ENCODE measurements around the gene YY1. TPM values are rescaled to one million over a fixed set of nuclear protein-coding genes. Genes with fewer than 3 reads are reported as not detected.
"Not testable (repeated sequence)": the region's sequence is repeated elsewhere in the genome, so short reads cannot be mapped to it uniquely, and the experiment has no call there.

YY1 gene
- total RNA-seq, 1 donor from 2014 or later: 102 TPM

GRCh38 chr14:100287202-100287997 lies 48.5 kb downstream of the YY1 start:
- Mint-ChIP-seq H3K27me3 (no peaks in the 10 kb centered on the region), H3K9me3 (no peaks in the 10 kb centered on the region), H3K4me1 (peaks cover 8% of the 10 kb centered on the region), H3K27ac (no peak overlapping the region), H3K36me3 (ENCODE audit: low read depth) (no peaks in the 10 kb centered on the region), H3K4me3 (no peak overlapping the region)
- intact Hi-C loops (cut with micrococcal nuclease): no loop called here
- no peak for DNase-seq

GRCh38 chr14:100287998-100288295 lies 49.0 kb downstream of the YY1 start:
- intact Hi-C loops (cut with micrococcal nuclease); H3K4me3 Mint-ChIP-seq; H3K9me3 Mint-ChIP-seq; H3K36me3 Mint-ChIP-seq (ENCODE audit: low read depth); H3K27ac Mint-ChIP-seq; H3K27me3 Mint-ChIP-seq; H3K4me1 Mint-ChIP-seq; DNase-seq: not testable (repeated sequence)

GRCh38 chr14:100288382-100289185 lies 49.6 kb downstream of the YY1 start:
- H3K4me1 Mint-ChIP-seq: peaks cover 8% of the 10 kb centered on the region
- no peaks in the 10 kb centered on the region for H3K27me3 Mint-ChIP-seq
- no peak overlapping the region for H3K27ac Mint-ChIP-seq
- no peak for DNase-seq
- H3K36me3 Mint-ChIP-seq (ENCODE audit: low read depth): no peaks in the 10 kb centered on the region
- H3K9me3 Mint-ChIP-seq: no peaks in the 10 kb centered on the region
- no peak overlapping the region for H3K4me3 Mint-ChIP-seq
- intact Hi-C loops (cut with micrococcal nuclease): no loop called here

- Mint-ChIP-seq H3K36me3 (ENCODE audit: low read depth) (no peaks in the 10 kb centered on the region), H3K27ac (peak overlapping the region; percentile 51), H3K4me3 (no peak overlapping the region), H3K4me1 (peaks cover 4% of the 10 kb centered on the region), H3K9me3 (no peaks in the 10 kb centered on the region), H3K27me3 (no peaks in the 10 kb centered on the region)
- intact Hi-C loops (cut with micrococcal nuclease): no loop called here
- DNase-seq: no peak
Observed at GRCh38 chr14:100289916-100290606, 51.1 kb downstream of the YY1 start.

GRCh38 chr14:100290607-100291304 lies 51.8 kb downstream of the YY1 start:
- no peak overlapping the region for H3K4me3 Mint-ChIP-seq
- intact Hi-C loops (cut with micrococcal nuclease): no loop called here
- H3K27me3 Mint-ChIP-seq: no peaks in the 10 kb centered on the region
- peaks cover 4% of the 10 kb centered on the region for H3K4me1 Mint-ChIP-seq
- H3K36me3 Mint-ChIP-seq (ENCODE audit: low read depth): no peaks in the 10 kb centered on the region
- no peak overlapping the region for H3K27ac Mint-ChIP-seq
- DNase-seq: no peak
- H3K9me3 Mint-ChIP-seq: no peaks in the 10 kb centered on the region

GRCh38 chr14:100291305-100292075 lies 52.5 kb downstream of the YY1 start:
- H3K36me3 Mint-ChIP-seq (ENCODE audit: low read depth): no peaks in the 10 kb centered on the region
- H3K4me3 Mint-ChIP-seq: no peak overlapping the region
- no peak overlapping the region for H3K27ac Mint-ChIP-seq
- H3K9me3 Mint-ChIP-seq: no peaks in the 10 kb centered on the region
- intact Hi-C loops (cut with micrococcal nuclease): no loop called here
- no peaks in the 10 kb centered on the region for H3K4me1 Mint-ChIP-seq
- DNase-seq: no peak
- H3K27me3 Mint-ChIP-seq: no peaks in the 10 kb centered on the region

- DNase-seq: no peak
- no peaks in the 10 kb centered on the region for H3K9me3 Mint-ChIP-seq
- H3K27ac Mint-ChIP-seq: no peak overlapping the region
- H3K4me3 Mint-ChIP-seq: no peak overlapping the region
- no peaks in the 10 kb centered on the region for H3K4me1 Mint-ChIP-seq
- intact Hi-C loops (cut with micrococcal nuclease): no loop called here
- H3K27me3 Mint-ChIP-seq: no peaks in the 10 kb centered on the region
- H3K36me3 Mint-ChIP-seq (ENCODE audit: low read depth): no peaks in the 10 kb centered on the region
Observed at GRCh38 chr14:100292301-100292775, 53.4 kb downstream of the YY1 start.

GRCh38 chr14:100292776-100293461 lies 54.0 kb downstream of the YY1 start:
- no peaks in the 10 kb centered on the region for H3K4me1 Mint-ChIP-seq
- H3K9me3 Mint-ChIP-seq: no peaks in the 10 kb centered on the region

GRCh38 chr14:100293497-100294212 lies 54.7 kb downstream of the YY1 start:
- DNase-seq: no peak
- no peak overlapping the region for H3K27ac Mint-ChIP-seq
- H3K27me3 Mint-ChIP-seq: no peaks in the 10 kb centered on the region
- intact Hi-C loops (cut with micrococcal nuclease): no loop called here
- H3K36me3 Mint-ChIP-seq (ENCODE audit: low read depth): no peaks in the 10 kb centered on the region
- H3K4me1 Mint-ChIP-seq: no peaks in the 10 kb centered on the region
- H3K4me3 Mint-ChIP-seq: no peak overlapping the region
- no peaks in the 10 kb centered on the region for H3K9me3 Mint-ChIP-seq

More at GRCh38 chr14:100292776-100293461, 54.0 kb downstream of the YY1 start:
- DNase-seq: no peak
- Mint-ChIP-seq H3K36me3 (ENCODE audit: low read depth) (no peaks in the 10 kb centered on the region), H3K27me3 (no peaks in the 10 kb centered on the region), H3K4me3 (no peak overlapping the region), H3K27ac (no peak overlapping the region)
- intact Hi-C loops (cut with micrococcal nuclease): no loop called here

GRCh38 chr14:100294213-100294962 lies 55.4 kb downstream of the YY1 start:
- Mint-ChIP-seq H3K27me3 (no peaks in the 10 kb centered on the region), H3K9me3 (no peaks in the 10 kb centered on the region), H3K4me1 (no peaks in the 10 kb centered on the region)

GRCh38 chr14:100294963-100295330 lies 56.0 kb downstream of the YY1 start:
- DNase-seq: no peak
- H3K27ac Mint-ChIP-seq: no peak overlapping the region
- intact Hi-C loops (cut with micrococcal nuclease): no loop called here
- H3K4me3 Mint-ChIP-seq: no peak overlapping the region
- H3K4me1 Mint-ChIP-seq: no peaks in the 10 kb centered on the region
- no peaks in the 10 kb centered on the region for H3K9me3 Mint-ChIP-seq
- no peaks in the 10 kb centered on the region for H3K36me3 Mint-ChIP-seq (ENCODE audit: low read depth)
- H3K27me3 Mint-ChIP-seq: no peaks in the 10 kb centered on the region

More at GRCh38 chr14:100294213-100294962, 55.4 kb downstream of the YY1 start:
- Mint-ChIP-seq H3K27ac (no peak overlapping the region), H3K36me3 (ENCODE audit: low read depth) (no peaks in the 10 kb centered on the region), H3K4me3 (no peak overlapping the region)
- no peak for DNase-seq
- intact Hi-C loops (cut with micrococcal nuclease): no loop called here

Measured in activated CD4-positive, alpha-beta T cell treated with anti-CD3 and anti-CD28 coated beads, Interleukin-2, amount 10 ng/mL, durations not matched to agents 24 days and 14 days (primary cell).